ENCODE measurements around the gene BRAF.
"Not testable (repeated sequence)": the region's sequence is repeated elsewhere in the genome, so short reads cannot be mapped to it uniquely, and the experiment has no call there.

BRAF gene

DNA sequence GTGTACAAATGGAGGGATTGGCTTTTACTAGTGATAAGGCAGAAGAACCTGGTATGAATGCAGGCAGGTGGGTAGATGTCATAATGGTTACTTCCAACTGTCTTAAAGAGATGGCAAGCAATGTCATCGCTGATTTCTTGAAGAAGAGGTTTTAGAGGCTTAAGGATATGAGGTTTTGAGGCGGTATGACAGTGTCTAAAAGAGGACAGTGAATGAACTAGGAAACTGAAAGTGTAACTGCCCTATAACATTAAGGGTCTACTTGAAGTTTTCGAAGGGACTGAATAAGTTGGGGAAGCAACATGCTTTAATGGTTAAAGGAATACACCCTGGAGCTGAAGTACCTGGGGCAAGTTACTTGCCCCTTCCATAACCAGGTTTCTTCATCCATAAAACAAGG, 157.3 kb downstream of the BRAF start:
- DNase-seq (ENCODE audit: low read depth) = no peak

DNA sequence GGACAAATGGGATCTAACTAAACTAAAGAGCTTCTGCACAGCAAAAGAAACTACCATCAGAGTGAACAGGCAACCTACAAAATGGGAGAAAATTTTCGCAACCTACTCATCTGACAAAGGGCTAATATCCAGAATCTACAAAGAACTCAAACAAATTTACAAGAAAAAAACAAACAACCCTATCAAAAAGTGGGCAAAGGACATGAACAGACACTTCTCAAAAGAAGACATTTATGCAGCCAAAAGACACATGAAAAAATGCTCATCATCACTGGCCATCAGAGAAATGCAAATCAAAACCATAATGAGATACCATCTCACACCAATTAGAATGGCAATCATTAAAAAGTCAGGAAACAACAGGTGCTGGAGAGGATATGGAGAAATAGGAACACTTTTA, 159.3 kb downstream of the BRAF start:
- DNase-seq (ENCODE audit: low read depth) = not testable (repeated sequence)

GRCh38 chr7:140763166-140763565, 161.6 kb downstream of the BRAF start:
- DNase-seq (ENCODE audit: low read depth) = not testable (repeated sequence)

DNA sequence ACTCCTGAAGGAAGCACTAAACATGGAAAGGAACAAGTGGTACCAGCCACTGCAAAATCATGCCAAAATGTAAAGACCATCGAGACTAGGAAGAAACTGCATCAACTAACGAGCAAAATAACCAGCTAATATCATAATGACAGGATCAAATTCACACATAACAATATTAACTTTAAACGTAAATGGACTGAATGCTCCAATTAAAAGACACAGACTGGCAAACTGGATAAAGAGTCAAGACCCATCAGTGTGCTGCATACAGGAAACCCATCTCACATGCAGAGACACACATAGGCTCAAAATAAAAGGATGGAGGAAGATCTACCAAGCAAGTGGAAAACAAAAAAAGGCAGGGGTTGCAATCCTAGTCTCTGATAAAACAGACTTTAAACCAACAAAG, 163.4 kb downstream of the BRAF start:
- not testable (repeated sequence) for DNase-seq (ENCODE audit: low read depth)

DNA sequence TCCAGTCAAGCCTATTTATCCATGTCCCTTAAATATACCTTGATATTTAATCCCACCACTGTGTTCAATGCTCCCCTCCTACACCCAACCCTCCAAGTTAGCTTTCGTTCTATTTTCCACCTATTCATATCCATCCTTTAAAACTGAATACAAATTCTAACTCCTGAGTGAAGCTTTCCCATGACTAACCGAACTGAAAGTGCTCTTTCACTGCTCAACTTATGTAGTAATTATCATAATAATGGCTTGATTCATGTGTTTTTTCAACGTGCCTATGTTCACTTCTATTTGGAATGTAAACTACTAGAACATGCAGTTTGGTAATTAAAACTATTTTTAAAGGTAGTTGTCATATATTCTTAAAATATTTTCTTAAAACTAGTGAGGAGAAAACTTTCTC, 170.2 kb downstream of the BRAF start:
- DNase-seq (ENCODE audit: low read depth) = no peak

DNA sequence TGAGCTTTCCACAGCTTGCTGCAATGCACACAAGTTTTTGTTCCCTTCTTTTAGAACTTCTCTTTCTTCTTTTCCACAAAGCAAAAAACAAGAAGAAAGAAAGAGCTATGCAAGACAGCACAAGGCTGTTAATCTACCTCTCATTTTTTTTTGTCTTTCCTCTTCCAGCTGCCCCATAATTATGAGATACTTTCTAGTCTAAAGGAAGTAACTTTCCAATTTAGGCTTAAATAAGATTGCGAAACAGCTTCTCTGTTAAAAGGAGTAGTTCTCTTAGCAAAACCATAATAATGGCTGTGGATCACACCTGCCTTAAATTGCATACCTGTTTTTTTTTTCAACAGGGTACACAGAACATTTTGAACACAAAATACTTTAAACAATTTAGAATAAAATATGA, 172.2 kb downstream of the BRAF start:
- no peak for DNase-seq (ENCODE audit: low read depth)

- no peak for DNase-seq (ENCODE audit: low read depth)
Measured at GRCh38 chr7:140746751-140747150, 178.0 kb downstream of the BRAF start.

DNA sequence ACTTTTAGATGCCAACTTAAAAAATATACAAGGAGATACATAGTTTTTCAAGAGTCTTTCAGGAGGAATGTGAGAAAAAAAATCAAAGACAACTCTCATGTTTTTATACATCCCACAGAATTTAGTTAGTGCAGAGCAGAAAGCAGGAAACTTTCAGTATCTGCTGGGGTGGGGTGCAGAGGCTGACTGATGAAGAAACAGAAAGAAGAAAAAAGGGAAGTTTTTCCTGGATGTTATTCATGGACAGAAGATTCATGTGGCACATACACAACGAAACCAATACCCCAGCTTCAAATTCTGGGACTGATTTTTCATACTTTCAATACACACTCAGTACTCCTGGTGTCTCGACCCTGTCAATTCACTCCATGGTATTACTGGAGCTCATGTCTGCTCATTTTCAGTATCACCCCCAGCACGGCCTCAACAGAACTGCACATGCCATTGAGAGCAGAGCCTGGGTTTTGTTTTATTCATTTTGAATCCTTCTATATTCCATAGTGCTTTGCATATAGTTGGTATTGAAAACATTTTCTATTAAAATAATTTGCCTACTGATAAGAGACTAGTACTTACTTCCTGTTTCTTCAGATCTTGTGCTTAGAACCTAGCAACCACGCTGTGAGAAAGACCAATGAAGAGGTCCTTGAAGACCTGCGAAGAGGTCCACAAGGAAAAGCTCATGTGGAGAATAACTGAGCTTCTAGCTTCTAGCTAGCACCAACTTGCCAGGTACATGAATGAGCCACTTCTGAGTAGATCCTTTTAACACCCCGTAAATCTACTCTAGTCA, 179.3 kb downstream of the BRAF start:
- DNase-seq (ENCODE audit: low read depth) = no peak

DNA sequence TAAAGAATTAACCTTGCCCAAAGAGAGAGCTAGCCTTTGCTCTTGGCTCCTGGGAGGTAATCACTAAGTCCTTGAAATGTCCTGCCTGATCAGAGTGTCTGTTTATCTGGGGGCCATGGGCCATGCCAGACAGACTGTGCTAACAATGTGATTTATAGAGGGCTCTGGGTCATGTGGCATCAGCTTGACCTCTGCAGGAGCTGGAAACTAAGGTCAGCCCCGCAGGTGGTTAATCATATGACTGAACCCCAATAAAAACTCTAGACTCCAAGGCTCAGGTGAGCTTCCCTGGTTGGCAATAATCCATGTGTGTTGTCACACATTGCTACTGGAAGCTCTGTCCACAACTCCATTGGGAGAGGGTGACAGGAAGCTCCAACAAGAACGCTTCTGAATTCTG, 180.7 kb downstream of the BRAF start:
- DNase-seq (ENCODE audit: low read depth) = no peak

DNA sequence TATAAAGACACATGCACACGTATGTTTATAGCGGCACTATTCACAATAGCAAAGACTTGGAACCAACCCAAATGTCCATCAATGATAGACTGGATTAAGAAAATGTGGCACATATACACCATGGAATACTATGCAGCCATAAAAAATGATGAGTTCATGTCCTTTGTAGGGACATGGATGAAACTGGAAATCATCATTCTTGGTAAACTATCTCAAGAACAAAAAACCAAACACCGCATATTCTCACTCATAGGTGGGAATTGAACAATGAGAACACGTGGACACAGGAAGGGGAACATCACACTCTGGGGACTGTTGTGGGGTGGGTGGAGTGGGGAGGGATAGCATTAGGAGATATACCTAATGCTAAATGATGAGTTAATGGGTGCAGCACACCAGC, 181.5 kb downstream of the BRAF start:
- not testable (repeated sequence) for DNase-seq (ENCODE audit: low read depth)

DNA sequence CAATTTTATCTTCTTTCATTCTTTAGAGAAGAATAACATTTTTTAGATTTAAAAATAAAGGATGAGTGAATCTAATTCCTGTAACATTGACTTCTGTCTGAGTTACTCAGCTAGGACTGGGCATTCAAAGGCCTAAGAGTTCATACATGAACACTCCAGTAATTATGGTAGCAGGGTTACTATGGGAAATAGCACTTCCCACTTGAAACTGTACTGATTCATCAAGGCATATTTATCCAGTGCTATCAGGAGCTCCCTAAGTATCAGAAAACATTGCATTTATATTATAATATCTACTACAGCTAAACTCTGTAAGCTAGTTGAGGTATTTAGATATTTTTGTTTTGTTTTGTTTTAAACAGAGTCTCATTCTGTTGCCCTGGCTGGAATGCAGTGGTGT, 186.4 kb downstream of the BRAF start:
- DNase-seq (ENCODE audit: low read depth) = no peak

- no peak for DNase-seq (ENCODE audit: low read depth)
Measured at GRCh38 chr7:140734729-140735128, 190.0 kb downstream of the BRAF start.

DNA sequence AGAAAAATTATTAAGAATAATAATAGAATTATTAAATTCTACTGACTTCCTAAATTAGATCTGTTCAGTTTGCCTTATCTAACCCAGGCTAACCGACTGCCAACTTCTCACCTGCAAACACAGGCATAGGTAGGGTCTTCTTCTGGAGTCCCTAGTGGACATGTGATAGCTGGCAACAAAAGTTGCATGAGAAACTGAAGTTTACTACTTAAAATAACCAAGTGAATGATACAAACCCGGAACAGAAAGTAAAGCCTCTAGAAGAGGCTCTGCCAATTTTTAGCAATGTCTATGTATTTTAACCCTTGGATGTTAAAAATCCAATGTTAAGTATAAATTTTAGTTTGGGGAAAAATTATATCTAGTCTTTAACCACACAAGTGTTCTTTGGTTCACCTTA, 190.6 kb downstream of the BRAF start:
- DNase-seq (ENCODE audit: low read depth) = no peak

GRCh38 chr7:140732416-140732815, 192.3 kb downstream of the BRAF start:
- DNase-seq (ENCODE audit: low read depth) = no peak

- DNase-seq (ENCODE audit: low read depth) = no peak
Measured at GRCh38 chr7:140726281-140726680, 198.4 kb downstream of the BRAF start.

DNA sequence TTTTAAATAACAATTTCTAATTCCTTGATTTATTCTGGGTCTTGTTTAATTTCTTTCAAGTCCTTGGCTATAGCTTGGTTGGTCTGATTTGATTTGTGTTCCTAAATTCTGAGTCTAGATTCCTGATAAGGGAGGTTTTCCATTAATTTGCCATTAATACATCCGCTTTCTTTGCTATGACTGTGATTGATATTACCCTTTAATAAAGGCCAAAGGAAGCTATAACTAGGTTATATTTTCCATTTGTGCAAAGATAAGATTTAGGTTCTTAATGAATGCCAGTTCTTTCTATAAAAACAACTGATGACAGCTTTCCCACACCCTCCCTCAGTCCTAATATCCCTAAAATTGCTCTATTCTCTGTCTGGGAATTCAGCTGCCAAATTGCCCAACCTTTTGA, 200.0 kb downstream of the BRAF start:
- no peak for DNase-seq (ENCODE audit: low read depth)

- DNase-seq (ENCODE audit: low read depth) = no peak
Measured at GRCh38 chr7:140723574-140723973, 201.2 kb downstream of the BRAF start.

GRCh38 chr7:140723006-140723405, 201.7 kb downstream of the BRAF start:
- DNase-seq (ENCODE audit: low read depth) = peak; percentile 23

GRCh38 chr7:140722254-140722653, 202.5 kb downstream of the BRAF start:
- DNase-seq (ENCODE audit: low read depth) = no peak

DNA sequence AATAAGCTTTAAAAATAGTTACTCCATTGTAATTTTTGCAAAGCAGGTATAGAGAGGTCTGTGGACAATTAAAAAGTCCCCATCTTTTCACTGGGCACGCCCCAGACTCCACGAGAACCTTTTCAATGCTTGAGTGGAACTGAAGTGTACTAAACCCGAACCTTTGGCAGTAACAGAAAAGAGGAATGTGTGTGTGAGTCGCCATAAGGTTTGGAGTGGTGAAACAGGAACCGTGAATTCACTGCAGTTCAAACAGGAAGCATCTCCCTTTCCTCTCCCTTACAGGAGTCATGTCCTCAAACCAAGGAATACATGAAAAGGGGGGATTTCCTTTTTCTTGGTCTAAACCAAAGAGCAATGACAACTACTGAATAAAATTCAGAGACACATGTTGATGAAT, 205.0 kb downstream of the BRAF start:
- DNase-seq (ENCODE audit: low read depth) = no peak

DNA sequence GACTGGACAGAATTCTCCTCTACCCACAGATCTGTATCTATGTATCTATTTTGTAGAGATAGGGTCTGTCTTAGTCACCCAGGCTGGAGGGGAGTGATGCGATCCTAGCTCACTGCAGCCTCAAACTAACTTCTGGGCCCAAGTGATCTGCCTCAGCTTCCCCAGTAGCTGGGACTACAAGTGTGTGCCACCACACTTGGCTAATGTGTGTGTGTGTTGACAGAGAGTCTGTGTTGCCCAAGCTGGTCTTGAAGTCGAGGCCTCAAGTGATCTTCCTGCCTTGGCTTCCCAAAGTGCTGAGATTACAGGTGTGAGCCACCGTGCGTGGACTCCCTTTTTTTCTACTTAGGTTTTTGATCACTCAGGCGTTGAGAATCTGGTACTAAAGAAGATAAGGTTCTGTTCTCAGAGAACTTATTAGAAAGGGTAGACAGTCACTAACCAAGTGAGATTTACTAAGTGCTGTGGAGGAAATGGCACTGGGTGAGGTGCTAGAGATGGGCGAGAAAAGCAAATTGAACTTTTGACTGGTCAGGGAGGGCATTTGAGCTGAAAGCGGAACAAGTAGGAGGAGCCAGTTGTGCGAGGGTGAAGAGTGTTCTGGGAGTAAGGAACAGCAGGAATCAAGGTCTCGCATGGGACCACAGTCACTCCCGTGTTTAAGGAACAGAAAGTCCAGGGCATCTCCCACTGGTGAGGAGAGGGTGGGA, 210.2 kb downstream of the BRAF start:
- no peak for DNase-seq (ENCODE audit: low read depth)

GRCh38 chr7:140712392-140712791, 212.3 kb downstream of the BRAF start:
- DNase-seq (ENCODE audit: low read depth) = not testable (repeated sequence)

DNA sequence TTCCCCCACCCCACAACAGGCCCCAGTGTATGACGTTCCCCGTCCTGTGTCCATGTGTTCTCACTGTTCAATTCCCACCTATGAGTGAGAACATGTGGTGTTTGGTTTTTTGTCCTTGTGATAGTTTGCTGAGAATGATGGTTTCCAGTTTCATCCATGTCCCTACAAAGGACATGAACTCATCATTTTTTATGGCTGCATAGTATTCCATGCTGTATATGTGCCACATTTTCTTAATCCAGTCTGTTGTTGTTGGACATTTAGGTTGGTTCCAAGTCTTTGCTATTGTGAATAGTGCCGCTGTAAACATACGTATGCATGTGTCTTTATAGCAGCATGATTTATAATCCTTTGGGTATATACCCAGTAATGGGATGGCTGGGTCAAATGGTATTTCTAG, 216.0 kb downstream of the BRAF start:
- DNase-seq (ENCODE audit: low read depth) = not testable (repeated sequence)

DNA sequence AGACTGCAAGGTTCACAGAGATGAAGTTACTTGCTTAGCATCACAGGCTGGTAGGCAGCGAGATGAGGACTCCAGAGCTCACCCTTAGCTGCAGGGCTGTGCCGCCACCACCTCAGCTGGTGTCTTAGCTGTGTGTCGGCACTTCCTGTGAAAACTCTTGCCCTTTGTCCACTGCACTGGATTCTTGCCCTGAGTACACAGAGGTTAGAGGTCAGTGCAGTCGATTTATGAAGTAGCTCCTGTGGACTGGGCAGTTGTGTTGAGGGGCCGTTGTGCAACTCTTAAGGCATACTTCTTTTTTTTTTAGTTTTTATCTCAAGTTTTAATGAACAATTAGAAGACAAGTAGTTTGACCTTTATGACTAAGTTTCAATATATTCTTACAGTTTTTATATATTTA, 217.6 kb downstream of the BRAF start:
- no peak for DNase-seq (ENCODE audit: low read depth)

Data from activated T-cell treated with anti-CD3 and anti-CD28 coated beads for 1 hour (primary cell).